Measurements from ENCODE around the gene PDCD1LG2. TPM values are rescaled to one million over a fixed set of nuclear protein-coding genes. Genes with fewer than 3 reads are reported as not detected.
"Not testable (repeated sequence)": the region's sequence is repeated elsewhere in the genome, so short reads cannot be mapped to it uniquely, and the experiment has no call there.

Gene PDCD1LG2
- total RNA-seq, 1 donor from 2014 or later, result 9.0 TPM

DNA sequence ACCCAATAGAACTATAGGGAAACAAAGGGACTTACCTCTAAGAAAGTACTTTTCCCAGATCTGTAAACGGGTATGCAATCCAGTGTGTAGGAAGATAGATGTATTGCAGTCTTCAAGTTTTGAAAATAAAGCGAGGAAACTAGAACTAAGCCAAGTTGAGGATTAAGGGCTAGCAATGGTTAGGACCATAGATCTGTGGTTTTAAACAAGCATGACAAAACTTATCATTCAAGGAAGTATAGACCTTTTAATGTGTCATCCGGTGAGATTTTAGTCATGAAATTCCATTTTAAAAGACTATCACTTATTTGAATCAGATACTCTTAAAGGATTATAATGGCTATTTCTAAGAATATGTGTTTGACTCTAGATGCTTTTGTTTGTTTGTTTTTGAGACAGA is 39.5 kb upstream of the PDCD1LG2 start:
- TF ChIP-seq, protein P1, sequence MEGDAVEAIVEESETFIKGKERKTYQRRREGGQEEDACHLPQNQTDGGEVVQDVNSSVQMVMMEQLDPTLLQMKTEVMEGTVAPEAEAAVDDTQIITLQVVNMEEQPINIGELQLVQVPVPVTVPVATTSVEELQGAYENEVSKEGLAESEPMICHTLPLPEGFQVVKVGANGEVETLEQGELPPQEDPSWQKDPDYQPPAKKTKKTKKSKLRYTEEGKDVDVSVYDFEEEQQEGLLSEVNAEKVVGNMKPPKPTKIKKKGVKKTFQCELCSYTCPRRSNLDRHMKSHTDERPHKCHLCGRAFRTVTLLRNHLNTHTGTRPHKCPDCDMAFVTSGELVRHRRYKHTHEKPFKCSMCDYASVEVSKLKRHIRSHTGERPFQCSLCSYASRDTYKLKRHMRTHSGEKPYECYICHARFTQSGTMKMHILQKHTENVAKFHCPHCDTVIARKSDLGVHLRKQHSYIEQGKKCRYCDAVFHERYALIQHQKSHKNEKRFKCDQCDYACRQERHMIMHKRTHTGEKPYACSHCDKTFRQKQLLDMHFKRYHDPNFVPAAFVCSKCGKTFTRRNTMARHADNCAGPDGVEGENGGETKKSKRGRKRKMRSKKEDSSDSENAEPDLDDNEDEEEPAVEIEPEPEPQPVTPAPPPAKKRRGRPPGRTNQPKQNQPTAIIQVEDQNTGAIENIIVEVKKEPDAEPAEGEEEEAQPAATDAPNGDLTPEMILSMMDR (IDR thresholded peaks at IDR 0.05), result no peak
- intact Hi-C loops (cut with DNase I), result no loop called here
- H3K27me3 ChIP-seq (ENCODE audit: low read depth), result no peaks in the 10 kb centered on the region
- DNase-seq (no peak), ATAC-seq (no peak)
- H3K36me3 ChIP-seq, result peaks cover 29% of the 10 kb centered on the region
- H3K9me3 ChIP-seq, result no peaks in the 10 kb centered on the region
- H3K4me1 ChIP-seq, result no peaks in the 10 kb centered on the region
- no peak overlapping the region for H3K4me3 ChIP-seq
- no peak overlapping the region for H3K27ac ChIP-seq

DNA sequence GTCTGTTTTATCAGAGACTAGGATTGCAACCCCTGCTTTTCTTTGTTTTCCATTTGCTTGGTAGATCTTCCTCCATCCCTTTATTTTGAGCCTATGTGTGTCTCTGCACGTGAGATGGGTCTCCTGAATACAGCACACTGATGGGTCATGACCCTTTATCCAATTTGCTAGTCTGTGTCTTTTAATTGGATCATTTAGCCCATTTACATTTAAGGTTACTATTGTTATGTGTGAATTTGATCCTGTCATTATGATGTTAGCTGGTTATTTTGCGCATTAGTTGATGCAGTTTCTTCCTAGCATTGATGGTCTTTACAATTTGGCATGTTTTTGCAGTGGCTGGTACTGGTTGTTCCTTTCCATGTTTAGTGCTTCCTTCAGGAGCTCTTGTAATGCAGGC is 34.7 kb upstream of the PDCD1LG2 start:
- ATAC-seq; H3K27me3 ChIP-seq (ENCODE audit: low read depth); H3K9me3 ChIP-seq; intact Hi-C loops (cut with DNase I); DNase-seq; H3K4me3 ChIP-seq; H3K36me3 ChIP-seq; H3K27ac ChIP-seq; H3K4me1 ChIP-seq: not testable (repeated sequence)

GRCh38 chr9:5478206-5478605 is 32.1 kb upstream of the PDCD1LG2 start:
- Histone ChIP-seq H3K27ac (no peak overlapping the region), H3K4me3 (no peak overlapping the region), H3K9me3 (no peaks in the 10 kb centered on the region), H3K27me3 (ENCODE audit: low read depth) (no peaks in the 10 kb centered on the region), H3K36me3 (no peaks in the 10 kb centered on the region), H3K4me1 (no peaks in the 10 kb centered on the region)
- TF ChIP-seq, protein P1 (IDR thresholded peaks at IDR 0.05), result no peak
- no peak for DNase-seq
- intact Hi-C loops (cut with DNase I), result no loop called here
- ATAC-seq, result no peak

- no peak overlapping the region for H3K27ac ChIP-seq
- no peaks in the 10 kb centered on the region for H3K27me3 ChIP-seq (ENCODE audit: low read depth)
- H3K9me3 ChIP-seq, result no peaks in the 10 kb centered on the region
- no peak for DNase-seq
- no peaks in the 10 kb centered on the region for H3K4me1 ChIP-seq
- no peak for ATAC-seq
- intact Hi-C loops (cut with DNase I), result no loop called here
- no peak overlapping the region for H3K4me3 ChIP-seq
- no peaks in the 10 kb centered on the region for H3K36me3 ChIP-seq
- TF ChIP-seq, protein P1 (IDR thresholded peaks at IDR 0.05), result no peak
Observed at GRCh38 chr9:5479994-5480694, 30.2 kb upstream of the PDCD1LG2 start.

DNA sequence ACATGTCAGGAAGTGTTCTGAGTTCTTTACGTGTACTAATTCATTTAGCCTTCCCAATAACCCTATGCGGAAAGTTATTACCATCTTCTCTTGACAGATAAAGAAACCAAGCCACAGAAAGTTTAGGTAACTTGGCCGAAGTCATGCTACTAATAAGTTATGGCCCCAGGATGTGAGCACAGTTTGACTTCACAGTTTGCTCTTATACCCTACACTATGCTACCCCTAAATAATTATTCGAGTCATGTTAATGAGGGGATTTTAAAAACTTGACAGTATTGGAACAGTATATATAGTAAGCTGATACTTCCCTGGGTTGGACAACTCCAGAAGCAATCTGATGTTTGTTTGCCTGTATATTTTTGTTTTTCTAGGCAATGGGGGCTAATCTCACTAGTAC is 29.4 kb upstream of the PDCD1LG2 start:
- intact Hi-C loops (cut with DNase I), result no loop called here
- TF ChIP-seq, protein P1 (IDR thresholded peaks at IDR 0.05), result no peak

GRCh38 chr9:5481322-5482040 is 28.9 kb upstream of the PDCD1LG2 start:
- no peaks in the 10 kb centered on the region for H3K4me1 ChIP-seq
- intact Hi-C loops (cut with DNase I), result no loop called here
- ATAC-seq, result no peak
- TF ChIP-seq, protein P1 (IDR thresholded peaks at IDR 0.05), result no peak
- no peak overlapping the region for H3K27ac ChIP-seq
- H3K4me3 ChIP-seq, result no peak overlapping the region
- H3K27me3 ChIP-seq (ENCODE audit: low read depth), result no peaks in the 10 kb centered on the region
- no peak for DNase-seq
- H3K36me3 ChIP-seq, result no peaks in the 10 kb centered on the region
- H3K9me3 ChIP-seq, result no peaks in the 10 kb centered on the region

More for the DNA sequence above, 29.4 kb upstream of the PDCD1LG2 start:
- H3K4me1 ChIP-seq, result no peaks in the 10 kb centered on the region
- H3K4me3 ChIP-seq, result no peak overlapping the region
- no peaks in the 10 kb centered on the region for H3K9me3 ChIP-seq
- no peak for ATAC-seq
- H3K27me3 ChIP-seq (ENCODE audit: low read depth), result no peaks in the 10 kb centered on the region
- no peak for DNase-seq
- no peak overlapping the region for H3K27ac ChIP-seq
- no peaks in the 10 kb centered on the region for H3K36me3 ChIP-seq

Data from lower lobe of right lung (tissue), 2 donors.